Measurements from ENCODE around the gene ALLC.

ALLC gene

DNA sequence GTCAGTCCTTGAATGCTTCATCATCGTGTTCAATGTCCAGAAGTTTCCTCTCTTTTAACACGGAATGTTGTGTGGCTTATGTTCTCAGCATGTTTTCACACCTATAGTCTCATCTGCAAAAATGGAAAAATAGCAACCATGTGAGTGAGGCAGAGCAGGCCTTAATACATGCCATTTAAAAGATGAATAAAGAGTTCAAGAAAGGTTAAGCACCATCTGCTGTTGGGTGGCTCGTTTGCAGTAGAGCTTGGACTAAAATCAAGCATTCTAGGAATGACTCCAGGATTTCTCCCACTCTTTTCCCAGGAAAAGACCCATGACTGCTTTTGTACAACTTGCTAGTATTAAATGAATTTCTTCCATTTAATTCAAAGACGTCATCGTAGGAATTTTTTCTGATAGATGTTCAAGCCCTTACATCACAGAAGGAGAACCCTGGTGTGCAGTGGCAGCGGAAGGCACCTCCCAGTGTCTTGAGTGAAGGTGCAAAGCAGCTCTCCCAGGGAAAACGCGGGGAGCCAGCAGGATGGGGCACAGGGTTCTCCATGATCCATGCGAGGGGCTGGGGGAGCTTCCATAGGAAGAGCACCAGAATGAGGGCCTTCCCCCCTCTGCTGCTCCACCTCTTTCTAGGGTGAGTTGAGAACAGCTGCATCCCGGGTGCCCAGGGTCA is 55.0 kb downstream of the ALLC start:
- peak in 1 of 56 donors; percentile 24 for DNase-seq

DNA sequence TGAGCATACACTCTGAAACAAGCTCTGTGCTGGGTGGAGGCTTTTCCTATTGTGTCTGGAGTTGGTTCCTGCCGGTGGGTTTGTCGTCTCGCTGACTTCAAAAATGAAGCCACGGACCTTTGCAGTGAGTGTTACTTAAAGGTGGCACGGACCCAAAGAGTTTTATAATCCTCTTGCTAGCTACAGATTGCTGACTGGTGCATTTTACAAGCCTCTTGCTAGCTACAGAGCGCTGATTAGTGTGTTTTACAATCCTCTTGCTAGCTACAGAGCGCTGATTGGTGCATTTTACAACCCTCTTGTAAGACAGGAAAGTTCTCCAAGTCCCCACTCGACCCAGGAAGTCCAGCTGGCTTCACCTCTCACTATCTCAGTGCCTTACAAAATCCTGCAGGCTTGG is 60.7 kb downstream of the ALLC start:
- DNase-seq = no peak

DNA sequence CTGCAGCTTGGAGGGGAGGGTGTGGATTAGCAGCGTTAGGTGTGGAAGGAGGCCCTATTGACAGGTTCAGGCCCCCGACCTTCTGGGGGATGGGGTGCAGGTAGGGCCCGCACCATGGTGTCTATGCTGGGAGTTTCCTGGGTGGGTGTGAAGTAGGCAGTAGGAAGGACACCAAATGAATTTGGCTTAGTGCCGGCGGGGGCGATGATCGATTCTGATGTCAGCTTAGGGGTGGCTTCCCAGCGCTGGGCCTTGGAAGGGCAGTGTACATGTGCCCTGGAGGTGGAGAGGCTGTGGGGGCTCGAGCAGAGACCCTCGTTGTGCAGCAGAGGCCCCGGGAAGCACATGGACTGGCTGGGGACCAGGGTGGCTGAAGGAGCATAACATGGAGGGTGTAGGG is 67.0 kb downstream of the ALLC start:
- no peak for DNase-seq

DNA sequence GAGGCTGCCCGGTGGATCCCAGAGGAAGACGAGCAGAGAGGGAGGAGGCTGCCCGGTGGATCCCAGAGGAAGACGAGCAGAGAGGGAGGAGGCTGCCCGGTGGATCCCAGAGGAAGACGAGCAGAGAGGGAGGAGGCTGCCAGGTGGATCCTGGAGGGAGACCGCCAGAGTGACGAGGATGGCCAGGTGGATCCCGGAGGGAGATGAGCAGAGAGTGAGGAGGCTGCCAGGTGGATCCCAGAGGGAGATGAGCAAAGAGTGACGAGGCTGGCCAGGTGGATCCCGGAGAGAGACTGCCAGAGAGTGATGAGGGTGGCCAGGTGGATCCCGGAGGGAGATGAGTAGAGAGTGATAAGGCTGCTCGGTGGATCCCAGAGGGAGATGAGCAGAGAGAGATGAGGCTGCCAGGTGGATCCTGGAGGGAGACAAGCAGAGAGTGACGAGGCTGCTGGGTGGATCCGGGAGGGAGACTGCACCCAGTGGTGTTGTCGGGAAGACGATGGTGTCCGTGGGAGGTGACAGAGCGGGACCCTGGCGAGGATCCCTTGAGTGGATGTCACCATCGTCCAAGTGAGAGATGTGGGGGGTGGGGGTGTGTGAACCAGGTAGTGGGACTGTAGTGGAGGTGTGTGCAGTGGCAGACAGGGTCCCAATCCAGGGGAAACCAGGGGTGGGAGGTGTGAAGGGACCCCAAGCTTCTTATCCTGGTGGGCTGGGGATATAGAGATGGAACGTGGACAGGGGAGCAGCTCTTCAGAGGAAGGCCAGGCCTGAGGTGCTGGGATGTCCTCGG is 67.7 kb downstream of the ALLC start:
- DNase-seq = peak in 2 of 56 donors; percentile 1 to 7

DNA sequence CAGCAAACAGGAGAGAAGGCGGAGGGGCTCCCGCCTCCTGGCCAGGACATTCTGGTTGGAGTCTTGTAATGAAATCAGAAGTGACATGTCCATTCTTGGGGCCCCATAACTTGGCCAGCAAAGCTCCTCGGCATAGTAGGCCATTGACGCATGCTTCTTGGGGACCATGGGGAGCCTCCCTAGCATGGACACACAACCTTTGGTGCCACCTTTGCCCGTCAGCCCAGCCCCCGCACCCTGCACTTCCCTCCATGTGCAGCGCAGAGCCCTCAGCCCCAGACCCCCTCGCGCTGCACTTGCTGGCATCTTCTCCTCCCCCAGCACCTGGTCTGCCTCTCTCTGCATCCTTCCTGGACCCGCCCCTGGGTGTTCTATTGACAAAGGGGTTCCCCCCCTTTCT is 68.5 kb downstream of the ALLC start:
- DNase-seq = no peak

DNA sequence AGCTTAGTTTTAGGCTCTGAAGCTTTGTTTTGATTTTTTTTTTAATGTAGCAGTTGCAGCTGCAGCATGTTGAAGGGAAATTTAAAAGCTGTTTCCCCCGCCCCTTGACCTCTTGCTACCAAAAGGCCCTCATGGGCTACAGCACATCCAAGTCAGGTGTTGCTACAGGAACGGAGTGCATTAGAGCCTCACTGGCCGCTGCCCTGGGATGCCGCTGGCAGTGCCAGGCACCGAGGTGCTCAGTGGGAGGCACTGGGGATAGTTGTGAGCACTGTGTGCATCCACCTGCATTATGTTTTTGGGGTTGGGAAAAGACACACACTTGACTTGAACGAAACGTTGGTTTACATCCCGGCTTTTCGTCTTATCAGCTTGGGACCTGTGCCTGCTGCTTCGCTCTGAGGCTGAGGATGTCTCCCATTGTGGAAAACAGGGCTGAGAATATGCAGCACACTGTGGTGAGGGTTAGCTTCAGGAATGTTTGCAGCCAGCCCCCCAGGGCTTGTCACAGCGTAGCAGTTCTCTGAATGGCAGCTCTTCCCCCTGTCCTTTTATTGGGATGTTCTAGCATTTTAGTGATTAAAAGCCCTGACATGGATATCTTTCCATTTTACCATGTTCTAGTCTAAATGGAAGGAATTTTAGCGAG is 69.5 kb downstream of the ALLC start:
- no peak for DNase-seq

DNA sequence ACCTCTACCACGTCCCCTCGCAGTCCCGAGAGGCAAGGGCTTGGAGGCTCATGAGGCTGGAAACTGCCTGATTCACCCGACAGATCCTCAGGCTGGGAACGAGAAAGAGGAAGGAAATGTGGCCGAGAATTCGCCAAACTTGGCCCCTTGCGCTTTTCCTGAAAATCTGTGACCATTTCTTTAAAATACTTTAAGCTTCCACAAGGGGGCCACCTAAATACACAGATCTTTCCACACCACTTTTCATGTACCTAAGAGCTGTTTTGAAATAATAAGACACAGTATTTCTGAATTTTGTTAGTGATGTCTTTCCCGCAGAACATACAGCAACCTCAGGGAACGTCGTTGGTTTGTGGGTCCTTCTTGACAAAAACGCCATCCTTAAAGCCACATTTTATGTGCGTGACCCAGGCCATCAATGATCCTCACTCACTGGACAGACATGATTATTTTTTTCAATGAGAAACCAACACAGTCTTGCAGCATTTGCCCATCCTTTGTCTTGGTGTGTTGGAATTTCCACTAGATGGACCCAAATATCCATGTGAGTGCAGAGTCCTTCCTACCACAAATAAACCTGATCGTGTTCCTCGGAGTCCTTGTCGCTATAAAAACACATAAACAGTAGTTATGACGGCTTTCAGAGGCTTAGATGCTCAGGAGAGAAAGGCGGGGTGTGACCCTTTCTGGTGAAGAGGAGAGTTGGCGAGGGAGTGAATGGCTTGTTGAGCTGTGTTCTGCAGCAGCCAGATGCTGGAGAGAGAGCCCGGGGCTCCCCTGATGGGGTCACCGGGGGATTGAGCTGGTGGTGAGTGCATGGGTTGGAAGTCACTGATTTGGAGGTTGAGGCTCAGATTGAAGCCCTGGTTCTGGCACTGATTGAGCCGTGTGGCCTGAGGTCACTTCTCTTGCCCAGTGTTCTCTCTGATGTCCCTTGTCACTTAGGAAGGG is 70.4 kb downstream of the ALLC start:
- DNase-seq = peak in 5 of 56 donors; percentile 1 to 65 (median 23)

DNA sequence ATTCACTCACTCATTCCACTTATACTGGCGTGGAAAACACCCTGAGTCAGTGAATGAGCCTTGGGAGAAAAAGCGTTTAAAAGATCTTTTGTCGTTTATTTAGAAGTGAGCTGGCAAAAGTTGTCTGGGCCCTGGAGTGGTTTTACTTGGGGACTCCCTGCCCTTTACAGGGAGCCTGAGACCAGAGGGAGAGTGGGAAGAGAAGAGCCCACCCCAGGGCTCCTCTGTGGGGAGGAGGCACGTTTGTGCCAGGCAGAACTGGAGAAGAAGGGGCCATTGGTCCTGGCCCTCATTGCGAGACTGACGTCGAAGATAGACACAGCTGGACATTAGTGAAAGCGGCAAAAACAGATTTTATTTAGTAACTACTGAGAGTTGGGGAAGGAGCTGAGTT is 71.1 kb downstream of the ALLC start:
- DNase-seq = no peak

DNA sequence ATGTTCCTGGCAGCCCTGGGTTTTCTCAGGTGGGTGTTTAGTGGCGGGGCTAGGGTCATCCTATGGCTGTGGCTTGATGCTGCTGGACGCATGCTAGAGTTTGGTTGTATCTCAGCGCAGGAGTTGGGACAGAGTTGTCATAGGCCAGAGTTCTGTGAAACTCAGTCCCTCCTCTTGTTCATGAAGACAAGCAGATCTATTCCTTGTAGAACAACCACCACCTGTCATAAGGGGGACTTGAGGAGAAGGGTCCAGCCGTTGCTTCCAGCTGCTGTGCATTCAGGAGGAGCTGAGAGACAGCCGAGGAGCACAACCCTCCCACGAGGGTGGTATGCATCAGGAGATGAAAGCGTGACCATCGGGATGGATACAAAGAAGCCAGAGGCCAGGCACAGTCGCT is 71.8 kb downstream of the ALLC start:
- no peak for DNase-seq

DNA sequence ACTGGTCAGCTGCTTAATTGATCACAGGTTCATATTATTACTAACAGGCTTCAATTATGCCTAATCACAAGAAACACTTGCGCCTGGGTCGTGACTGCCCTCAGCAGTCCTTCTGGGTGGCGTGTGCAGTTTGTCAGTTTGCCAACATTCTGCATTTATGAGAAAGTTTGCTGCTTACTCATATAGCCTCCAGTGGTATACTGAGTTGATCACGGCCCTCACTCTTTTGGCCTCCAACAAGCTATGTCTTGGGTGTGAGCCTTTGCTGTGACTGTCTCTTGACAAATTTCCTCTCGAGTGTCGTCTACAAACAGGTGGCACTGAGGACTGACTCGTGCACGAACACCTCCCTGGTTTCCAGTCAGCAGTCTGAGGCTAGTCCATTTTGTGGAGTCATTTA is 72.6 kb downstream of the ALLC start:
- DNase-seq = no peak

DNA sequence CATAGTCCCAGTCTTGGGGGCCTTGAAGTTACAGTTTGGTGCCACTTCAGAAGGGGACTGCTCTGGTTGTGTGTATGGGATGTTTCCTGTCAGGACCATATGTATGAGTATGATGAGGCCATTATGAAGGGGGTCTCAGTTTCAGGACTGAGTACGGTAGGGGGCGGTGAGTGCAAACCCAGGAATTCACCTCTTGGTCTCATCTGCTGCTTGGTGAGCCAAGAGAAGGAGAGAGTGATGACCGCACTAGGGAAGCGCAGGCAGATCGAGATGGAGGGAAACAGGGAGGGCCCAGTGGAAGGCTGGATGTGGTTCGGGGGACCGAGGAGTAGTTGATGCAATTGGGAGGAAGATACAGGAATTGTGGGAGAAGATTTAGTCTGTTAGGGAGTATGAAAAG is 73.8 kb downstream of the ALLC start:
- DNase-seq = no peak

DNA sequence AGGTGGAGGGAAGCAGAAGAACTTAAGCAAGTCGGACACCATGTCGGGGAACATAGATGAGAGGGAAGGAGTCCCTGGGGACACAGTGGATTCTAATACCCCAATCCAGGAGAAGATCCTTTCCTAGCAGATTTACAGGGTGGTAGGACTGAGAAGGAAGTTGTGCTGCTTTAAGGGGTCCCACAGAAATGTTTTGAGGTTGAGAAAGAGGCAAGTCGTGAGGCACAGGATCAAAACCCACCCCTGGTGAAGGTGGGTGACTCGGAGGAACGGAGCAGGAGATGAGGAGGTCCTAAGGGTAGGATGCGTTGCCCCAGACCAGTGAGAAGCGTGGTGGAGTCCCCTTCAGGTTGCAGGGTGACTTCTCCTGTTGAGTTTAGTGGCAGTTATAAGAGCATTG is 78.1 kb downstream of the ALLC start:
- no peak for DNase-seq

DNA sequence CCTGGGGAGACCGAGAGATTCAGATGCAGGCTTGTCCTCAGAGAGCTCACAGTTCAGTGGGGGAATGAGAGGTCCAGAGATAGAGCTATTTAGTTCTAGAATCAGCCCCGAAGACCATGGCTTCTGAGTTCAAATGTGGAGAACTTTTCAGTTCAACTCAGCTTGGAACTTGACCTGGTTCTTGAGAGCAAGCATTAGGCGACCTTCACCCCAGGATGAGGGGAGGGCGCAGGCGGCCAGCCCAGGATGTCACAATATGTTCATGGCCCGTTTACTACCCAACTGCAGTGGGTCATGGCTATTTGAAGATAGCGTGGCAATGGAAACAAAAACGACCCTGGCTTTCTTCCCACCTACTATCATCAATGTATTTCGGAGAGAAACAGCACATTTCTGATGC is 79.1 kb downstream of the ALLC start:
- DNase-seq = no peak

DNA sequence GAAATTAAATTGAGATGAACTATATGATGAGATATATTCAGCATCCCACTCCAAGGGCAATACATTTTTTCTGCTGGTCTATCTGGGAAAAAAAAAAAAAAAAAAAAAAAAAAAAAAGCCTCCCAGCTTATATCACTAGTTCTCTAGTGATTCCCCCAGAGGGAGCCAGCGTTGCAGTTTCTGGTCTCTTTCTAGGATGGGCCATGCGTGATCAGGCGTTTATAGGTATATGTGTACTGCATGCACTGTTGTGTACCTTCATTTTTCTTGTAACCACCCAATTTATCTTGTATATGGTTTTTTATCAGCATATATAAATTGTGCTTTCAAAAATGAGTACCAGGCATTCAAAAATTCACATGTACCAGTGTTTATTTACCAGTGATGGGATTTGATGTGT is 80.5 kb downstream of the ALLC start:
- no peak for DNase-seq

DNA sequence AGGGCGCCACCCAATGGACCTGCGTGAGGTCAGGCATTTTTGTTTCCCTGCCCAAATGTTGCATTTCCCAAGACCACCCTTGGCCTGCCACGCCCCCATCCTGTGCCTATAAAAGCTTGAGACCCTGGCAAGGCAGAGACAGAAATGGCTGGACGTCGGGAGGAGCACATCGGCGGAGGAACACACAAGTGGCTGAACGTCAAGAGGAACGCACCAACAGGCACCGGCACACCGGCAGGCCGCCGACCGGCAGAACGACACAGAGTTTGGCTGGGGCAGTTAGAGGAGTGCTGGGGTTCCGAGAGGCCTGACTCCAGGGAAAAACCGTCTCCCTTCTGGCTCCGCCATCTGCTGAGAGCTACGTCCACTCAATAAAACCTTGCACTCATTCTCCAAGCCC is 81.3 kb downstream of the ALLC start:
- DNase-seq = no peak

DNA sequence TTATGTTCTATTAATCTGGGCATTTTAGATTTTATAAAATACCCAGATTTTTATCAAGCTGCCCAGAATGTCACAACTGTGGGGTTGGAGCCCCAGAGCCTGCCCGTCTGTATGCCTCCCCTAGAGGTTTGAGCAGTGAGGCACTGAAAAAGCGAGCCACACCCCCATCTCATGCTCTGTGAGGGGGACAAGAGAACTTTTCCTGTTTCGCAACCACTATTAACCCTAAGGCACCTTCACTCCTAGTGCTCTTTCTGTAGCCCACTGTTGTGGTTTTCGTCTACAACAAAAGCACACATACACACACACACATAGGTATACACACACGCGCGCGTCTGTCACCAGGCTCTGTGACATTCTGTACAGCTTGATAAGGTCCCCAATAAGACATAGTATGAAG is 83.4 kb downstream of the ALLC start:
- DNase-seq = no peak

DNA sequence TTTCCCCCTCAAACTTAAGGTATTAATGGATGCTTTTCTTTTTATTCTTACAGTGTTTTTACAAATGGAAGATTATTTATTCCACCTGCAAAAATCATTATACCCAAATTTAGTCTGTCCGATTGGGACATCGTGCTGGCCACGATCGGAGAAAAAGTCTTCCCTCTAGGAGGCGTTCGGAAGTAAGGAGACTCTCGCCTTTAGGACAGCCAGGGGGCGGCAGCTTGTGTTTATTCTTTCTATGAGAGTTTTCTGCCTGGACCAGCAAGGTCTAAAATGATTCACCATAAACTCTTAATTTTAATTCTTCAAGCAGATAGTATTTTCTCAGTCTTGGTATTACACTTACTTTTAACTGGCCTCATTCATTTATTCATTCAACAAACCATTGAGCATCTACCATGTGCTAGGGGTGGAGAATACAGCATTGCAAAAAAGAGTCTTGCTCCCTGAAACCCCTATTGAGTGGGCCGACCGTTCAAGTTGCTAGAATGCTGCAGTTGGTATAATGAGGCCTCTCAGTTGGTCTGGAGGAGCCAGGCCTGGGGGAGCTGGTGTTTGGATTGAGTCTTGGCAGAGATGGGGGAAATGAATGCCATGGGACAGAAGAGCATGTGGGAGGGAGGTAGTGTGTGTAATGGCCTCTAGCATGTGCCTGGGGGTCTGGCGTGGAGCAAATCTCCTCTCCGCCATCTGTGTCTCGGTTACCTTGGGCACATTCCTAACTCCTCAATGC is 84.0 kb downstream of the ALLC start:
- DNase-seq = no peak

DNA sequence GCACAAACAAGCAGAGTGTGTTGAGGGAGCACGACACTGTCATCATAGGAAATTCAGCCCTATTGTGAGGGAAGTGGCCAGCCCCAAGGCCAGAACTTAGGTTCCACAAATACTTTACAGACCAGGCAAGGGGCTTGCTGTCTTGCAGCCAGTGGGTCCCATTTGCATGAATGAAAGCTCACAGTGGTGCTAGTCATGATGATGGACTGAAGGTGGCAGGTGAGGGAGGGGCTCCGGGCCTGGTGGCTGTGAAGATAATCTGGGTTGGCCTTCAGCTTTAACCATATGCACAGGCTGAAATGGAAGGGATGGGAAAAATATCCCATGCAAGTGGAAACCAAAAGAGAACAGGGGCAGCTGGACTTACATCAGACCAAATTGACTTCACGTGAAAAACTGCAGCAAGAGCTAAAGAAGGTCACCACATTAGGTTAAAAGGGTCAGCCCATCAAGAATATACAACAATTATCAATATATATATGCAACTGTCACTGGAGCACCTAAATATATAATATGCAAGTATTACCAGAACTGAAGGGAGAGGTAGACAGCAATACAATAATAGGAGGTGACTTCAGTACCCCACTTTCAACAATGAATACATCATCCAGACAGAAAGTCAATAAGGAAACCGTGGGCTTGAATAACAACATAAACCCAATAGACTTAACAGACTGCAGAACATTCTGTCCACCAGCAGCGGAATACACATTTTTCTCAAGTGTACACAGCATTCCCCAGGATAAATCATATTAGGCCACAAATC is 84.9 kb downstream of the ALLC start:
- no peak for DNase-seq

DNA sequence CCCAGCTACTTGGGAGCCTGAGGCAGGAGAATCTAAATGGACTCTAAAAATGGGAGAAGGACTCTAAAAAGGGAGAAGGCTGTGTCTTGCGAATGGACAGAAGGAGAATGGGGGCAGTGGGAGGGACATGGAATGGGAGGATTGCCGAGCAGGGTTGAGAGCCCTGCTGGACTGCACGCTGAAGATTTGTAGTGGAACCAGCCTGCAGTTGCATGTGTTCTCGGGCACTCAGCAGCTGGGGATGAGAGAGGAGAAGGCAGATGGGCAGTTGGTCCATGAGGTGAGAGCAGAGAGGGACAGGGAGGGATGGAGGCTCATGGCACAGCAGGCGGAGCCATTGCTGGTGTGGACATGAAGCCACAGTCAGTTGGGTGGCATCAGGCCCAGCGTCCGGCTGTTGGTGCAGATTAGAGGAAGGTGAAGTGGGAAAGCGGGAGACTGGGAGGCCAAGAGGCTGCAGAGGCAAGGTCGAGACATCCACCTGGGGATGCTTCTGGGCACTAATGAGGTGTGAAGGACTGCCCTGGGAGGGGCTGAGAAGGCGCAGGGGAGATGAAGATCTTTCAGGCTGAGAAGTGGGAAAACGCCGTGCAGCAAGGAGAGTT is 86.1 kb downstream of the ALLC start:
- no peak for DNase-seq

DNA sequence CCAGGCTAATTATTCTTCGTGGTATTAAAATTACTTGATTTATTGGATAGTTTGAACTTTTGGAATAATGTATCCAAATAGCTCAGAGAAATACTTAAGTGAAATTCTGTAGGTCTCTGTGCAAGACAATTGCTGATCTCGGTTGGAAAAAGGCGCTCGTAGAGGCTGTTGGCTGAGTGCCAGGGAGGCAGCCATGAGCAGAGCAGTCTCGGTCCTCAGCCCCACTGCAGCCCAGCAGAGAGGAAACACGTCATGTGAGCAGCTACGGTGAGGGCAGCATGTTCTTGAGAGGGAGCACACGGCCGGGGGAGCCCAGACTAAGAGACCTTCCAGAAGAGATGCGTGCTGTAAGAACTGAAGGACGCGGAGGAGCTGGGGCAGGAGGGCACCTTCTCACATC is 87.9 kb downstream of the ALLC start:
- no peak for DNase-seq

Data from amygdala (tissue), 56 donors.